C4-2B (cell line): ENCODE measurements around the gene CCDC182.

Source experiments
- ZFX ChIP-seq: fragments of 450-650 bp; IDR thresholded peaks from 2 replicates; pipeline ENCODE4 v1.6.1; 2017
- TF ChIP-seq, protein P1 (sequence below): fragments of 450-650 bp; conservative IDR thresholded peaks from 2 replicates; pipeline ENCODE4 v1.5.1; 2017; ENCODE audit warnings: mild to moderate bottlenecking

DNA sequence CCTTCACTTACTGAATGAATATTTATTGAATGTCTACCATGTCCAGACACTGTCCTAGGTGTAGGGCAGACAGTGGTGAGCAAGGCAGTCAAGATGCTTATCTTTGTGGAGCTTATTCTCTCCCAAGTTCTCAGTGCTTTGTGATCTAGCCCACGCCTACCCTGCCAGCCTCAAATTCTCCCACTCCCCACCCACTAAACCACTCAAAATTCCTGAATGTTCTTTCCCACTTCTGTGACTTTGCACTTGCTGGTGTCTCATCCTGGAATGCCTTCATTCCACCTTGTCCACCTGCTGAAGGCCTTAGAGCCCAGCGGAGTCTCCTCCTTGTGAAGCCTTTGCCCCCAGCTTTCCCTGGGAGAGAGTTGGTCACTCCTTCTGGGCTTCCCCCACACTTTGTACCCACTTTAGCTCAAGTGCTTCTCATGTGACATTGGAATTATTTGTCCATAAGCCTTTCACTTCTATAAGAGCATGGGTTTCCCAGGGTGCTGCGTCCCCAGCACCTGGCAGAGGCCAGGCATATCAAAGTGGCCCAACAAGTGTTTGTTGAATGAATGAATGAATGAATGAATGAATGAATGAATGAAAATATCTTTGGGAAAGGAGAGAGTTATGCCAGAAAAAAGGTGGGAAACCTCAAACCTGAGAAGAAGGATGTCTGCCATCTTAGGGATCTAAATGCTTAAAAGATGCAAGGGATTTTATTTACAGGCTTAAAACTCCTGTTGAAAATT is 23.0 kb downstream of the CCDC182 start:
- TF ChIP-seq, protein P1, sequence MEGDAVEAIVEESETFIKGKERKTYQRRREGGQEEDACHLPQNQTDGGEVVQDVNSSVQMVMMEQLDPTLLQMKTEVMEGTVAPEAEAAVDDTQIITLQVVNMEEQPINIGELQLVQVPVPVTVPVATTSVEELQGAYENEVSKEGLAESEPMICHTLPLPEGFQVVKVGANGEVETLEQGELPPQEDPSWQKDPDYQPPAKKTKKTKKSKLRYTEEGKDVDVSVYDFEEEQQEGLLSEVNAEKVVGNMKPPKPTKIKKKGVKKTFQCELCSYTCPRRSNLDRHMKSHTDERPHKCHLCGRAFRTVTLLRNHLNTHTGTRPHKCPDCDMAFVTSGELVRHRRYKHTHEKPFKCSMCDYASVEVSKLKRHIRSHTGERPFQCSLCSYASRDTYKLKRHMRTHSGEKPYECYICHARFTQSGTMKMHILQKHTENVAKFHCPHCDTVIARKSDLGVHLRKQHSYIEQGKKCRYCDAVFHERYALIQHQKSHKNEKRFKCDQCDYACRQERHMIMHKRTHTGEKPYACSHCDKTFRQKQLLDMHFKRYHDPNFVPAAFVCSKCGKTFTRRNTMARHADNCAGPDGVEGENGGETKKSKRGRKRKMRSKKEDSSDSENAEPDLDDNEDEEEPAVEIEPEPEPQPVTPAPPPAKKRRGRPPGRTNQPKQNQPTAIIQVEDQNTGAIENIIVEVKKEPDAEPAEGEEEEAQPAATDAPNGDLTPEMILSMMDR = no peak
- TF ChIP-seq ZFX = no peak
